Measurements from ENCODE around the gene ABCA8. TPM values are rescaled to one million over a fixed set of nuclear protein-coding genes. Genes with fewer than 3 reads are reported as not detected.

ABCA8 gene, protein sequence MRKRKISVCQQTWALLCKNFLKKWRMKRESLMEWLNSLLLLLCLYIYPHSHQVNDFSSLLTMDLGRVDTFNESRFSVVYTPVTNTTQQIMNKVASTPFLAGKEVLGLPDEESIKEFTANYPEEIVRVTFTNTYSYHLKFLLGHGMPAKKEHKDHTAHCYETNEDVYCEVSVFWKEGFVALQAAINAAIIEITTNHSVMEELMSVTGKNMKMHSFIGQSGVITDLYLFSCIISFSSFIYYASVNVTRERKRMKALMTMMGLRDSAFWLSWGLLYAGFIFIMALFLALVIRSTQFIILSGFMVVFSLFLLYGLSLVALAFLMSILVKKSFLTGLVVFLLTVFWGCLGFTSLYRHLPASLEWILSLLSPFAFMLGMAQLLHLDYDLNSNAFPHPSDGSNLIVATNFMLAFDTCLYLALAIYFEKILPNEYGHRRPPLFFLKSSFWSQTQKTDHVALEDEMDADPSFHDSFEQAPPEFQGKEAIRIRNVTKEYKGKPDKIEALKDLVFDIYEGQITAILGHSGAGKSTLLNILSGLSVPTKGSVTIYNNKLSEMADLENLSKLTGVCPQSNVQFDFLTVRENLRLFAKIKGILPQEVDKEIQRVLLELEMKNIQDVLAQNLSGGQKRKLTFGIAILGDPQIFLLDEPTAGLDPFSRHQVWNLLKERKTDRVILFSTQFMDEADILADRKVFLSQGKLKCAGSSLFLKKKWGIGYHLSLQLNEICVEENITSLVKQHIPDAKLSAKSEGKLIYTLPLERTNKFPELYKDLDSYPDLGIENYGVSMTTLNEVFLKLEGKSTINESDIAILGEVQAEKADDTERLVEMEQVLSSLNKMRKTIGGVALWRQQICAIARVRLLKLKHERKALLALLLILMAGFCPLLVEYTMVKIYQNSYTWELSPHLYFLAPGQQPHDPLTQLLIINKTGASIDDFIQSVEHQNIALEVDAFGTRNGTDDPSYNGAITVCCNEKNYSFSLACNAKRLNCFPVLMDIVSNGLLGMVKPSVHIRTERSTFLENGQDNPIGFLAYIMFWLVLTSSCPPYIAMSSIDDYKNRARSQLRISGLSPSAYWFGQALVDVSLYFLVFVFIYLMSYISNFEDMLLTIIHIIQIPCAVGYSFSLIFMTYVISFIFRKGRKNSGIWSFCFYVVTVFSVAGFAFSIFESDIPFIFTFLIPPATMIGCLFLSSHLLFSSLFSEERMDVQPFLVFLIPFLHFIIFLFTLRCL (N-terminal part only)
- 5.8 and 15.6 TPM in 2 replicates for total RNA-seq

GRCh38 chr17:68955181-68955841 is at the start of gene ABCA8:
ABCA8 (minus strand) TSS chr17:68955392; CDS start chr17:68942034, 13,358 bp downstream.

Other genes starting within 250 kb of the ABCA8 start
- 2.4 and 4.4 TPM in 2 replicates for gene ABCA9, start 105.5 kb upstream of the ABCA8 start, total RNA-seq
- gene ABCA6, start 186.5 kb upstream of the ABCA8 start, total RNA-seq = 11.1 and 33.5 TPM in 2 replicates

Measured in endothelial cell of coronary artery (primary cell).